ENCODE data around the gene ATP6V0D1.
"Not testable (repeated sequence)": the region's sequence is repeated elsewhere in the genome, so short reads cannot be mapped to it uniquely, and the experiment has no call there.

The ATP6V0D1 gene

GRCh38 chr16:67517661-67518423, 36.9 kb upstream of the ATP6V0D1 start:
- no peak for DNase-seq (ENCODE audit: low read depth in 1 of 2, low spot score in 1 of 2)
- TF ChIP-seq JUND (IDR thresholded peaks at IDR 0.05; ENCODE audit: low read depth), result no peak
- in situ Hi-C loops (cut with HindIII; ENCODE audit: low pct_unique_long_range_greater_than_20kb, low sequenced_read_pairs), result no loop called here

- no peak for TF ChIP-seq JUND (IDR thresholded peaks at IDR 0.05; ENCODE audit: low read depth)
- no peak for DNase-seq (ENCODE audit: low read depth in 1 of 2, low spot score in 1 of 2)
- in situ Hi-C loops (cut with HindIII; ENCODE audit: low pct_unique_long_range_greater_than_20kb, low sequenced_read_pairs), result no loop called here
These were observed 36.1 kb upstream of the ATP6V0D1 start for GRCh38 chr16:67517155-67517445.

- no peak for TF ChIP-seq JUND (IDR thresholded peaks at IDR 0.05; ENCODE audit: low read depth)
- no peak for DNase-seq (ENCODE audit: low read depth in 1 of 2, low spot score in 1 of 2)
- in situ Hi-C loops (cut with HindIII; ENCODE audit: low pct_unique_long_range_greater_than_20kb, low sequenced_read_pairs), result no loop called here
These were observed 35.6 kb upstream of the ATP6V0D1 start for GRCh38 chr16:67516296-67517154.

GRCh38 chr16:67514382-67514828, 33.4 kb upstream of the ATP6V0D1 start:
- DNase-seq (ENCODE audit: low read depth in 1 of 2, low spot score in 1 of 2), result peak in 1 of 2 experiments; percentile 87
- no peak for TF ChIP-seq JUND (IDR thresholded peaks at IDR 0.05; ENCODE audit: low read depth)
- in situ Hi-C loops (cut with HindIII; ENCODE audit: low pct_unique_long_range_greater_than_20kb, low sequenced_read_pairs), result no loop called here

GRCh38 chr16:67513892-67514291, 32.9 kb upstream of the ATP6V0D1 start:
- in situ Hi-C loops (cut with HindIII; ENCODE audit: low pct_unique_long_range_greater_than_20kb, low sequenced_read_pairs), result not testable (repeated sequence)

GRCh38 chr16:67509016-67509415, 28.1 kb upstream of the ATP6V0D1 start:
- no peak for TF ChIP-seq JUND (IDR thresholded peaks at IDR 0.05; ENCODE audit: low read depth)
- in situ Hi-C loops (cut with HindIII; ENCODE audit: low pct_unique_long_range_greater_than_20kb, low sequenced_read_pairs), result no loop called here
- no peak for DNase-seq (ENCODE audit: low read depth in 1 of 2, low spot score in 1 of 2)

More at GRCh38 chr16:67513892-67514291, 32.9 kb upstream of the ATP6V0D1 start:
- peak in 1 of 2 experiments; percentile 38 for DNase-seq (ENCODE audit: low read depth in 1 of 2, low spot score in 1 of 2)

GRCh38 chr16:67506468-67506867, 25.5 kb upstream of the ATP6V0D1 start:
- no peak for DNase-seq (ENCODE audit: low read depth in 1 of 2, low spot score in 1 of 2)

GRCh38 chr16:67504031-67505021, 23.4 kb upstream of the ATP6V0D1 start:
- in situ Hi-C loops (cut with HindIII; ENCODE audit: low pct_unique_long_range_greater_than_20kb, low sequenced_read_pairs), result no loop called here
- TF ChIP-seq JUND (IDR thresholded peaks at IDR 0.05; ENCODE audit: low read depth), result no peak
- DNase-seq (ENCODE audit: low read depth in 1 of 2, low spot score in 1 of 2), result no peak

More at GRCh38 chr16:67506468-67506867, 25.5 kb upstream of the ATP6V0D1 start:
- in situ Hi-C loops (cut with HindIII; ENCODE audit: low pct_unique_long_range_greater_than_20kb, low sequenced_read_pairs), result no loop called here
- TF ChIP-seq JUND (IDR thresholded peaks at IDR 0.05; ENCODE audit: low read depth), result no peak

- TF ChIP-seq JUND (IDR thresholded peaks at IDR 0.05; ENCODE audit: low read depth), result no peak
- DNase-seq (ENCODE audit: low read depth in 1 of 2, low spot score in 1 of 2), result no peak
- in situ Hi-C loops (cut with HindIII; ENCODE audit: low pct_unique_long_range_greater_than_20kb, low sequenced_read_pairs), result no loop called here
These were observed 18.1 kb upstream of the ATP6V0D1 start for GRCh38 chr16:67499106-67499505.

GRCh38 chr16:67490335-67491096, 9.6 kb upstream of the ATP6V0D1 start:
- in situ Hi-C loops (cut with HindIII; ENCODE audit: low pct_unique_long_range_greater_than_20kb, low sequenced_read_pairs), result no loop called here
- peak in 1 of 2 experiments; percentile 31 for DNase-seq (ENCODE audit: low read depth in 1 of 2, low spot score in 1 of 2)
- no peak for TF ChIP-seq JUND (IDR thresholded peaks at IDR 0.05; ENCODE audit: low read depth)

GRCh38 chr16:67489401-67490083, 8.6 kb upstream of the ATP6V0D1 start:
- in situ Hi-C loops (cut with HindIII; ENCODE audit: low pct_unique_long_range_greater_than_20kb, low sequenced_read_pairs), result no loop called here
- no peak for DNase-seq (ENCODE audit: low read depth in 1 of 2, low spot score in 1 of 2)
- TF ChIP-seq JUND (IDR thresholded peaks at IDR 0.05; ENCODE audit: low read depth), result no peak

GRCh38 chr16:67487561-67487960, 6.6 kb upstream of the ATP6V0D1 start:
- DNase-seq (ENCODE audit: low read depth in 1 of 2, low spot score in 1 of 2); in situ Hi-C loops (cut with HindIII; ENCODE audit: low pct_unique_long_range_greater_than_20kb, low sequenced_read_pairs): not testable (repeated sequence)
